CD4-positive, alpha-beta T cell treated with Interferon alpha-2 for 1 hour (primary cell): Measurements from ENCODE around the gene RNF187.

Source experiments
- DNase-seq, 2 donors: peaks; one replicate each; pipeline ENCODE4 v3.0.0-alpha.2; 2020 to 2022

Gene RNF187

DNA sequence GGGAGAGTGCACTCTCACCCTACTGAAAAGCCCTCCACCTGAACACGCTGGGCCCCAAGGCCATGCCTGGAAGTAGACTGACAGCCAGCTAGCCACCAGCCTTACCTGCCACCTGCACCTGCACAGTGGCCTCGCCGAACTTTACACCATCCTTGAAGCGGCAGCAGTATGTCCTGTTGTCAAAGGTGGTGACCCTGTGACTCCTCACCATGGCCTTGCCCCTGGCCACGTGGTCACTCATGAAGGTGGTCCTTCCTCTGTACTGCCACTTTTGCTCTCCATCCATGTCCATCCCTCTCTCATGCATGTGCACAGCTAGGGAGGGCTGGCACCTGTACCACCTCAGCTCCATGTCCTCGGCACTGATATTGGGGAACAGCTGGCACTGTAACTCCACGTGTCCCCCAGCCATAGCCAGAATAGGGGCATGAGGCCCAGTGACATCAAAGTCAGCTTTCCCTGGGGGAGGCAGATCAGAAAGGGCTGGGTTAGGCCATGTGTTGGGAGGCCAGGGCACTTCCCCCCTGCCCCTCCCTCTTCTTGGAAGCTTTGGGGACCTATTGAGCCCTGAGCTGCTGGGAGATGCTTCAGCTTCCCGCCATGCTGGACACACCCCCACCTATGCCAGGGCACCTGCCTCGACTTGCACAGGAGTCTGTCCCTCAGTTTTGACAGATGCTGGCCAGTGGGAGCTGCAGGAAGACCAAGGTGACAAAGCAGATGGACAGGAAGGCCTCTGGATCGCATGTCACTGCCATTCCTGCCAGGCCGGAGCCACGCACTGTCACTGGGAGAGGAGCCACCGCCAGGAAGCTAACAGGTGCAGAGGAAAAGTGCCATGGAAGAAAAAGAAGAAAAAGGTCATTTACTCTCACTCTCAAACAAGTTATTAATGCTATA, 24.6 kb downstream of the RNF187 start:
- DNase-seq, result no peak

- DNase-seq, result no peak
These were observed 25.6 kb downstream of the RNF187 start for GRCh38 chr1:228512781-228513198.

DNA sequence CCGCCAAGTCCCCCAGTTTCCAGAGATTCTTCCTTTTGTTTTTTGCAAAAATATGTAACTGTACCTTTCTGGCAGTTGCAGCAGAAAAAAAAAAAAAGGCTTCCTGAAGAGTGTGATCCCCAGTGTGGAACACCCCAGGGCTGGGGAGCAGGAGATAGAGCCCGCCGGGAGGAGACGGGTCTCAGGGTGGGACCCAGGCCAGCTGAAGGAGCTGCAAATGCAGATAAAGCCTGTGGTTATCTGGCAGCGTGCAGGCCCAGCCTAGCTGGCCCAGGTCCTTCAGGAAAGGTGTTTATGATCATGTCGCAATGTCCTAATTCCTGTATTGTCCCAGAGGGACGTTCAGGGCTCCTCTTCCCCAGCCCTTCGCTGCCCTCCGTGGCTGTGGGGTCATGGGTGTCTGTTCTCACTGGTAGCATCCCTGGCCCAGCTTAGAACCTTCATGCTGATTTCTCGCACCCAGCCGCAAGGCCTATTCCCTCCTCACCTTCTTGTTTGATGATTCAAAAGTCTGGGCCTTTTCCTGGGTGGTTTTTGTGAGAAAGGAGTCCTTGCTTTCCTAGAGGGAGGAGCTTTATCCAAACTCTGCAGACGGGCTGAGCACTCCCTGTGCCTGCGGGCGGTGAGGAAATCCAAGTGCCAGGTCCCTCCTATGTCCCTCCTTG, 26.2 kb downstream of the RNF187 start:
- no peak for DNase-seq

DNA sequence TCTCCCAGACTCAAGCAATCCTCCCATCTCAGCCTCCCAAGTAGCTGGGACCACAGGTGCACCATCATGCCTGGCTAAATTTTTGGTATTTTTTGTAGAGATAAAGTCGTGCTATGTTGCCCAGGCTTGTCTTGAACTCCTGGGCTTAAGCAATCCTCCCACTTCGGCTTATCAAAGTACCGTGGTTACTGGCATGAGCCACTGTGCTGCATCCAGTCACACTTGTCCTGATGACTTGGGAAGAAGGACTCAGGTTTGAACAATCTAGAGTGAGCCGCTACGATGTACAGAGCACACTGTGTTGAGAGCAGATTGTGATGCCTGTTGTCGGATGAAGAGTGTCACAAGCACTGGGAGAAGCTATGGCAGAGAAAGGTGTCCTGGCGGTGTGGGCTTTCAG, 27.2 kb downstream of the RNF187 start:
- no peak for DNase-seq

DNA sequence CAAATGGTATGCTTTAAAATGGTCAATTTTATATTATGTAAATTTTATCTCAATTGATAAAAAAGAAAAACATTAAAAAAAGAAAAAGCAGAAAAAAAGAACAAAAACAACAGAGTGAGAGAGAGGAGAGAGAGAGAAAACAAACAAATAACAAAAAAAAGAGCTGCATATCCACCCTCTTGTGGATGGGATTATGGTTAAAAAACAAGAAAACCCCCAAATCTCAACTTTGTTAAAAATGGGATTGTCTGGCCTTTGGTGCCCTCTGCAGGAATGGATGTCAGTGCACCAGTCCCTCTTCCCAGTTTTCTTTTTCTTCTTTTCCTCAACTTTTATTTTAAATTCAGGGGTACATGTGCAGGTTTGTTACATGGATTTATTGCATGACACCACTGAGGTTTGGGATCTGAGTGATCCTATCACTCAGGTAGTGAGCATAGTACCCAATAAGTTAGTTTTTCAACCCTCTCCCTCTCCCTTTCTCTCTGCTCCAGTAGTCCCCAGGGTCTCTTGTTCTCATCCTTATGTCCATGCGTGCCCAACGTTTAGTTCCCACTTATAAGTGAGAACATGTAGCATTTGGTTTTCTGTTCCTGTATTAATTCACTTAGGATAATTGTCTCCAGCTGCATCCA, 28.1 kb downstream of the RNF187 start:
- DNase-seq, result peak; percentile 31 to 62

DNA sequence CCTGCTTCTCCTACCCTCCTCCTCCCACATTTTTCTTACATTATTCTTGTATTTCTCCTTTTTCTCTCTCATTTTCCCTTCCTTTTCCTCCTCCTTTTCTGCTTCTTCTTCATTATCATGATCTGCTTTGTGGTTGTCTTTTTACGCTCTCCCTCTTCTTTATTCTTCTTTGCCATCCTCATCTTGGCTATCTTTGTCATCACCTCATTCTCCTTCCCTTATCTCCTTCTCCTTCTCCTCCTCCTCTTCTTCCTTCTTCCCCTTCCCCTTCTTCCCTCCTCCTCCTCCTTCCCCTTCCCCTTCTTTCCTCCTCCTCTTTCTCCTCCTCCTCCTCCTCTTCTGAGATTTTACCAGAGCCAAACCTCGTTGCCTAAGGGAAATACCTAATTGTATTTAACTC, 30.5 kb downstream of the RNF187 start:
- DNase-seq, result no peak

DNA sequence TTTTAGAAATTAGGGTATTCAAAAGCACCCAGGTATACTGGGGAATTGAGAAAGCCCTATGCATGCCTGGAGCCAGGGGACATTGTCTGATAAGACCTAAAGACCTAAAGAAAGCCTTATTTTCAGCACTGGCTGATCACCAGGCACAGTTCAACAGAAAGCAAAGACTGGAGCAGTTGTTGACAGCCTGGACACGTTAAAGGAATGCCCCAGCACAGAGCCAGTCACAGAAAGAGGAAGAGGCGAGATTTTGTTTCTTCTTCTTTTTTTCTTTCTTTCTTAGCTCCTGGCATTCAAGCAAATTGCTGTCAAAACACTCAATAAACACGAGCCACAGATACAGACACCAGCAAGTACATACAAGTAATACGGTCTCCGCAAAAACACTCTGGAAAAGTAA, 40.4 kb downstream of the RNF187 start:
- no peak for DNase-seq

DNA sequence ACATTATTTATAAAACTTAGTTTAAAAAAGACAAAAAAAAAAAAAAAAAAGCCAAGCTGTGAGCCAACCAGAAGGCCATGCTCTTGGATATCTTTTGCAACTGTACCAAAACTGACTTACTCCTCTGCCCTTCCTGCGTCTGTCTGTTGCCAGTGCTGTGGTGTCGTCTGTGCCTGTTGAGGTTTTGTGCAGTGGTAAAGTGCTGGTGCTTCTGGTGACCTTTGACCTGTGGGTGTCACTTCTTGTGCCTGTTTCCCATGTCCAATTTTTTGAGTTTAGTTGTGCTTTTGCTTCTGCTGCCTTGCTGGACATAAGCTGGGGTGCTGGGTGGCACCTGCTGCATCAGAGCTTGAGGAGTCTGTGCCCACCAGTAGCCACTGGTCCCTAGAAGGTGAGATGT, 41.4 kb downstream of the RNF187 start:
- no peak for DNase-seq

- DNase-seq, result no peak
These were observed 43.0 kb downstream of the RNF187 start for GRCh38 chr1:228530086-228530758.

DNA sequence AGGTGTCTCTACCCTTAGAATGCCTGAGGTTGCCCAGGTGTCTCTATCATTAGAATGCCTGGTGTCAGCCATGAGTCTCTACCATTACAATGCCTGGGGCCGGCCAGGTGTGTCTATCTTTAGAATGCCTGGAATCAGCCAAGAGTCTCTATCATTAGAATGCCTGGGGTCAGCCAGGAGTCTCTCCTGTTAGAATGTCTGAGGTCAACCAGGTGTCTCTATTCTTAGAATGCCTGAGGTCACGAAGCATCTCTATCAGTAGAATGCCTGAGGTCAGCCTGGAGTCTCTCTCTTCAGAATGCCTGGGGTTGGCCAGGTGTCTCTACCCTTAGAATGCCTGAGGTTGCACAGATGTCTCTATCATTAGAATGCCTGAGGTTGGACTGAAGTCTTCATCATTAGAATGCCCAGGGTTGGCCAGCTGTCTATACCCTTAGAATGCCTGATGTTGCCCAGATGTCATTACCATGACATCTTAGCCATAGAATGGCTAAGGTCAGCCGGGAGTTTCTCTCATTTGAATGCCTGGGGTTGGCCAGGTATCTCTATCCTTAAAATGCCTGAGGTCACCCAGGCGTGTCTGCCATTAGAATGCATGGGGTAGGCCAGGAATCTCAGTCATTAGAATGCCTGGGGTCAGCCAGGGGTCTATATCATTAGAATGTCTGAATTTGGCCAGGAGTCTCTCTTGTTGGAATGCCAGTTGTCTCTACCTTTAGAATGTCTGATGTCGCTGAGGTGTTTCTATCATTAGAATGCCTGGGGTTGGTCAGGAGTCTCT, 44.0 kb downstream of the RNF187 start:
- no peak for DNase-seq

DNA sequence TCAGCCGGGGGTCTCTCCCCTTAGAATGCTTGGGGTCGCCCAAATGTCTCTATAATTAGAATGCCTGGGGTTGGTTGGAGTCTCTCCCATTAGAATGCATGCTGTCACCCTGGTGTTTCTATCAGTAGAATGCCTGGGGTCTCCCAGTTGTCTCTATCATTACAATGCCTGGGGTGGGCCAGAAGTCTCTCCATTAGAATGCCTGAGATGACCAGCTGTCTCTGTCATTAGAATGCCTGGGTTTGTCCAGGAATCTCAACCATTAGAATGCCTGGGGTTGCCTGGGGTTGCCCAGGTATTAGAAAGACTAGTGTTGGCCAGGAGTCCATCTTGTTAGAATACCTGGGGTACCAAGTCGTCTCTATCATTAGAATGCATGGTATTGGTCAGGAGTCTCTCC, 51.6 kb downstream of the RNF187 start:
- no peak for DNase-seq

DNA sequence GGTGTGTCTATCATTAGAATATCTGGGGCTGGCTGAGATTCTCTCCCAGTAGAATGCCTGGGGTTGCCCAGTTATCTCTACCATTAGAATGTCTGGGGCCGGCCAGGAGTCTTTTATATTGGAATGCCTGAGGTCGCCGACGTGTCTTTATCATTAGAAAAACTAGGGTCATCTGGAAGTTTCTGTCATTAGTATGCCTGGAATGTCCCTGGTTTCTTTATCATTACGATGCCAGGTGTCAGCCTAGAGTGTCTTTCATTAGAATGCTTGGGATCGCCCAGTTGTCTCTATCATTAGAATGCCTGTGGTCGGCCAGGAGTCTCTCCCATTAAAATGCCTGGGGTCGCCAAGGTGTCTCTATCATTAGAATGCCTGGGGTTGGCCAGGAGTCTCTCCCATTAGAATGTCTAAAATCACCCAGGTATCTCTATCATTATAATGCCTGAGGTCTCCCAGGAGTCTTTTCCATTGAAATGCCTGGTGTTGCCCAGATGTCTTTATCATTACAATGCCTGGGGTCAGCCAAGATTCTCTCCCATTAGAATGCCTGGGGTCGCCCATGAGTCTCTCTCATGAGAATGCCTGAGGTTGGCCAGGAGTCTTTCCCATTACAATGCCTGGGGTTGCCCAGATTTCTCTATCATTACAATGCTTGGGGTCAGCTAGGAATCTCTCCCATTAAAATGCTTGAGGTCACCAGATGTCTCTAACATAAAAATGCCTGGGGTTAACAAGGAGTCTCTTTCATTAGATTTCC, 53.2 kb downstream of the RNF187 start:
- DNase-seq, result no peak

DNA sequence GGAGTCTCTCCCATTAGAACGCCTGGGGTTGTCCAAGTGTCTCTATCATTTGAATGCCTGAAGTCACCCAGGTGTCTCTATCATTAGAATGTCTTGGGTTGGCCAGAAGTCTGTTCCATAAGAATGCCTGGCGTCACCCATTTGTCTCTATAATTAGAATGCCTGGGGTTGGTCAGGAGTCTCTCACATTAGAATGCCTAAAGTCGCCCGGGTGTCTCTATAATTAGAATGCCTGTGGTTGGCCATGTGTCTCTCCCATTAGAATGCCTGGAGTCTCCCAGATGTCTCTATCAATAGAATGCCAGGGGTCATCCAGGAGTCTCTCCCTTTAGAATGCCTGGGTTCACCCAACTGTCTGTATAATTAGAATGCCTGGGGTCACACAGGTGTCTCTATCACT, 54.5 kb downstream of the RNF187 start:
- DNase-seq, result no peak

DNA sequence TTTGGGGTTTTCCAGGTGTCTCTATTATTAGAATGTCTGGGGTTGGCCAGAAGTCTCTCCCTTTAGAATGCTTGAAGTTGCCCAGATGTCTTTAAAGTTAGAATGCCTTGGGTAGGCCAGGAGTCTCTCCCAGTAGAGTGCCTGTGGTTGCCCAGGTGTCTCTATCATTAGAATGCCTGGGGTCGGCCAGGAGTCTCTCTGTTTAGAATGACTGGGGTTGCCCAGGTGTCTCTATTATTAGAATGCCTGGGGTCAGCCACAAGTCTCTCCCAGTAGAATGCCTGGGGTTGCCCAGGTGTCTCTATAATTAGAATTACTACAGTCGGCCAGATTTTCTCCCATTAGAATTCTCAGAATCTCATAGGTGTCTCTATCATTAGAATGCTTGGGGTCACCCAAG, 55.2 kb downstream of the RNF187 start:
- no peak for DNase-seq

GRCh38 chr1:228542981-228543380, 55.8 kb downstream of the RNF187 start:
- DNase-seq, result no peak

DNA sequence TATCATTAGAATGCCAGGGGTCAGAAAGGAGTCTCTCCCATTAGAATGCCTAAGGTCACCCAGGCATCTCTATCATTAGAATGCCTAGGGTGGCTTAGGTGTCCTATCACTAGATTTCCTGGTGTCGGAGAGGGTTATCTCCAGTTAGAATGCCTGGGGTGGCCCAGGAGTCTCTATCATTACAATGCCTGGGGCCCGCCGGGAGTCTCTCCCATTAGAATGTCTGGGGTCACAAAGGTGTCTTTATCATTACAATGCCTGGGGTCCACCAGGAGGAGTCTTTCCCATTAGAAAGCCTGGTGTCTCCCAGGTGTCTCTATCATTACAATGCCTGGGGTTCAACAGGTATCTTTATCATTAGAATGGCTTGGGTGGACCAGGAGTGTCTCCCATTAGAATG, 56.2 kb downstream of the RNF187 start:
- DNase-seq, result no peak

DNA sequence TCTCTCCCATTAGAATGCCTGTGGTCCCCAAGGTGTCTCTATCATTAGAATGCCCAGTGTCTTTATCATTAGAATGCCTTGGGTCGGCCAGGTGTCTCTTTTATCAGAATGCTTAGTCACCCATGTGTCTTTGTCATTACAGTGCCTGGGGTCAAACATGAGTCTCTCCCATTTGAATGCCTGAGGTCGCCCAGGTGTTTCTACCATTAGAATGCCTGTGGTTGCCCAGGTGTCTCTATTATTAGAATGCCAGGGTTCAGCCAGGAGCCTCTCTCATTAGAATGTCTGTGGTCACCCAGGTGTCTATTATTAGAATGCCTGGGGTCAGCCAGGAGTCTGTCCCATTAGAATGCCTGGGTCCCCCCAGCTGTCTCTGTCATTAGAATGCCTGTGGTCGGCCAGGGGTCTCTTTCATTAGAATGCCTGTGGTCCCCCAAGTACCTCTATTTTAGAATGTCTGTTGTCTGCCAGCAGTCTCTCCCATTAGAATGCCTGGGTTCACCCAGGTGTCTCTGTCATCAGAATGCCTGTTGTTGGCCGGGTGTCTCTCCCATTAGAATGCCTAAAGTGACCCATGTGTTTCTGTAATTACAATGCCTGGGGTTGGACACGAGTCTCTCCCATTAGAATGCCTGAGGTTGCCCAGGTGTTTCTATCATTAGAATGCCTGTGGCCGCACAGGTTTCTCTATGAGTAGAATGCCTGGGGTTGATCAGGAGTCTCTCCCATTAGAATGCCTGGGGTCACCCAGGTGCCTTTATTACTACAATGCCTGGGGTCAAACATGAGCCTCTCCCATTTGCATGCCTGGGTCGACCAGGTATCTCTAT, 57.1 kb downstream of the RNF187 start:
- DNase-seq, result no peak

DNA sequence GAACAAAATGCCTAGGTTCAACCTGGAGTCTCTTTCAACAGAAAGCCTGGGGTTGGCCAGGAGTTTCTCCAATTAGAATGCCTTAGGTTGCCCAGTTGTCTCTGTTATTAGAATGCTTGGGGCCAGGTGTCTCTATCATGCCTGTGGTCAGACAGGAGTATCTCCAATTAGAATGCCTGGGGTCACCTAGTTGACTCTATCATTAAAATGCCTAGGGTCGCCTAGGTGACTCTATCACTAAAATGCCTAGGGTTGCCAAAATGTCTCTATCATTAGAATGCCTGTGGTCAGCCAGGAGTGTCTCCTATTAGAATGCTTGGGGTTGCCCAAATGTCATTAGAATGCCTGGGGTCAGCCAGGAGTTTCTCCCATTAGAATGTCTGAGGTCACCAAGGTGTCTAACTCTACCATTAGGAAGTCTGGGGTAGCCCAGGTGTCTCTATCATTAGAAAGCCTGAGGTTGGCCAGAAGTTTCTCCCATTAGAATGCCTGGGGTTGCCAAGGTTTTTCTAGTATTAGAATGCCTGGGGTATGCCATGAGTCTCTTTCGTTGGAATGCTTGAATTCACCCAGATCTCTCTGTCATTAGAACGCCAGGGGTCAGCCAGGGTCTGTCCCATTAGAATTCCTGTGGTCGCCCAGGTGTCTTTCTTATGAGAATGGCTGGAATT, 57.9 kb downstream of the RNF187 start:
- no peak for DNase-seq
